Measurements from ENCODE around the gene CALR.
"Not testable (repeated sequence)": the region's sequence is repeated elsewhere in the genome, so short reads cannot be mapped to it uniquely, and the experiment has no call there.

Gene CALR

GRCh38 chr19:12933287-12934072, 4.9 kb upstream of the CALR start, which contains the start of gene FARSA:
FARSA (minus strand) TSS chr19:12933711; CDS start chr19:12933696, 15 bp downstream.
- DNase-seq, result peak; percentile 88

- DNase-seq, result no peak
Observed at GRCh38 chr19:12935071-12935470, 3.3 kb upstream of the CALR start.

- no peak for DNase-seq
Observed at GRCh38 chr19:12936582-12936981, 1.8 kb upstream of the CALR start.

DNA sequence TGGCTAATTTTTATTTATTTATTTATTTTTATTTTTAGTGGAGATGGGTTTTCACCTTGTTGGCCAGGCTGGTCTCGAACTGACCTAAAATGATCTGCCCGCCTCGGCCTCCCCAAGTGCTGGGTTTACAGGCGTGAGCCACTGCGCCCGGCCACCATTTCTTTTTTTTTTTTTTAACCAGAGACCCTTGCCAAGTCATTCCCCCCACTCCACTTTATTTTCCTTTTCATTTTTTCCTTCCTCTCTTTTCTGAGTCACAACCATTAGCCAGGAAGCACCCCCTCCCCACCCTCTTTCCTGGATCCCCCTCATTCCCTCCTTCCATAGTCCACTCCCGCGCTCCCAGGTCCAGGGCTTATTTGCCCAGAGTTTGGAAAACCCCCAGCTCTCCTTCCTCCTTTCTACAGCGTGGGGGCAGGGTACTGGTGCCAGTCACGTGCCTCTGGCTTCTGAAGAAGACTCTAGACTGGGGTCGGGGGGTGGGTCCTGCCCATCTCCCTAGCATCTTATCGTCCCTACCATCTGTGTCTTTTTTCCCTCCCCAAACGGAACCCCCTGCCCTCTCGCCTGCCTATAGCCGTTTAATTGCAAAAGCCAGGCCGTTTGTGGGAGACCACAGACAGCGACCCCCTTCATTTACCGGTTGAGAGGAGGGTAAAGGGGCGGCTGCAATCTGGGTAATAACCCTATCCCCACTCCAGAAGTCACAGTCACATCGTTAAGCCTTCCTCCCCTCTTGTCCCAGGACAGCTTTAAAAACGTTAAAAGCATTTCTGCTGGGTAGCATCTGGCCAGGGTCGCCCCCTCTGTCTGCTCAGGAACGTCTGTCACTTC, 1.1 kb upstream of the CALR start:
- DNase-seq, result no peak

DNA sequence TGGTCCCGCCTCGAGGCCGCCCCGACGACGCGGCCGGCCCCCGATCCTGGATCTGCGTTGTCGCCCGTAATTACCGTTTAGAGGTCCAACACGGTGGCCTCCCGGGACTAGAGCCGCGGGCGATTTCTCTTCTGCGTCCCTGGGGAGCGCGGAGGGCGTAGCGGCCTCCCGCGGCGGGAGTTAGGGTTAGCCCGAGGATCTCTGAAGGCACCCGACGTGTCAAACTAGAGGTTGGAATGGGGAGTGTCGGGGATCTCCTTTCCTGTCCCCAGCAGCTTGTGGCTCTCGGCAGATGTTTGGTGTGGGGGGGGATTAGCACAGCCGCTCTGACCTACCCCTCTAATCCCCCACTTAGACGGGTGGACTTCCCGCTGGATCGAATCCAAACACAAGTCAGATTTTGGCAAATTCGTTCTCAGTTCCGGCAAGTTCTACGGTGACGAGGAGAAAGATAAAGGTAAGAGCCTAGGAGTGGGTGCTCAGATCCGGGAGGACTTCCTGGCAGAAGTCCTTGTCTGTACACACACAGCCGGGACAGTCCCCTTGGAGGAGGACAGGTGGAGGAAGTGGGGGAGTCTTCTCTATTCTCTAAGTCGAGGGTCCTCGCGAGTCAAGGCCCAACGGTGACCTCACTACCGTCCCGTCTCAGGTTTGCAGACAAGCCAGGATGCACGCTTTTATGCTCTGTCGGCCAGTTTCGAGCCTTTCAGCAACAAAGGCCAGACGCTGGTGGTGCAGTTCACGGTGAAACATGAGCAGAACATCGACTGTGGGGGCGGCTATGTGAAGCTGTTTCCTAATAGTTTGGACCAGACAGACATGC, 581 bp downstream of the CALR start:
- no peak for DNase-seq

DNA sequence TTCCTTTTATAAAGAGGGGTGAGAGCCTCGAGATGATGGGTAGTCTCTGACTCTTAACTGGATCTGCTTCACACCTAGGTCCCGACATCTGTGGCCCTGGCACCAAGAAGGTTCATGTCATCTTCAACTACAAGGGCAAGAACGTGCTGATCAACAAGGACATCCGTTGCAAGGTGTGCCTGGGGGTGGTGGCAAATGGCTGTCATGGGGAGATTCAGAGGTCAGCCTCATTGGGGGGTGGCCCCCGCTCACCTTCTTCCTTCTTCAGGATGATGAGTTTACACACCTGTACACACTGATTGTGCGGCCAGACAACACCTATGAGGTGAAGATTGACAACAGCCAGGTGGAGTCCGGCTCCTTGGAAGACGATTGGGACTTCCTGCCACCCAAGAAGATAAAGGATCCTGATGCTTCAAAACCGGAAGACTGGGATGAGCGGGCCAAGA, 1.6 kb downstream of the CALR start:
- DNase-seq, result no peak

DNA sequence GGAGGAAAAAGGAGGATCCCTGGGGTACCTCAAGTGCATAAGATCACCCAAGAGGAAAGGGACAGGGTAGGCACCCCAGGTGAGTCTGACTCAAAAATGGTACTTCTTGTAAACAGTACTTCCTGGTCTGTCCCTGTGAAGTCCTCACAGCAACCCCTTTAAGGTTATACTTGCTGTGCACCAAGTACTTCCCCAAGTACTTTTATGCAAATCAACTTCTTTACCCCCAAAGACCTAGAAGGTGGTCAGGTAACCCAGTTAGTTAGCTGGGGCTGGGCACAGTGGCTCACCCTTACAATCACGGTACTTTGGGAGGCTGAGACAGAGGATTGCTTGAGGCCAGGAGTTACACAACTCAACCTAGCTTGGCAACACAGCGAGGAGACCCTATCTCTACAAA, 2.5 kb downstream of the CALR start:
- no peak for DNase-seq

DNA sequence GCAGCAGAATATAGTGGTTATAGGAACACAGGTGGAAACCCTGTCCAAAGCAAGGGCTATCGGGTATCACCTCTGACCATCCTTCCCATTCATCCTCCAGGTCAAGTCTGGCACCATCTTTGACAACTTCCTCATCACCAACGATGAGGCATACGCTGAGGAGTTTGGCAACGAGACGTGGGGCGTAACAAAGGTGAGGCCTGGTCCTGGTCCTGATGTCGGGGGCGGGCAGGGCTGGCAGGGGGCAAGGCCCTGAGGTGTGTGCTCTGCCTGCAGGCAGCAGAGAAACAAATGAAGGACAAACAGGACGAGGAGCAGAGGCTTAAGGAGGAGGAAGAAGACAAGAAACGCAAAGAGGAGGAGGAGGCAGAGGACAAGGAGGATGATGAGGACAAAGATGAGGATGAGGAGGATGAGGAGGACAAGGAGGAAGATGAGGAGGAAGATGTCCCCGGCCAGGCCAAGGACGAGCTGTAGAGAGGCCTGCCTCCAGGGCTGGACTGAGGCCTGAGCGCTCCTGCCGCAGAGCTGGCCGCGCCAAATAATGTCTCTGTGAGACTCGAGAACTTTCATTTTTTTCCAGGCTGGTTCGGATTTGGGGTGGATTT, 5.1 kb downstream of the CALR start:
- DNase-seq, result no peak

- no peak for DNase-seq
Observed at GRCh38 chr19:12944104-12944674, 5.8 kb downstream of the CALR start.

- peak; percentile 99 for DNase-seq
Observed at GRCh38 chr19:12945479-12946091, 7.2 kb downstream of the CALR start, which contains the start of gene RAD23A. RAD23A (plus strand) TSS chr19:12945862; CDS start chr19:12945949, 87 bp downstream.

GRCh38 chr19:12946092-12946721, 7.8 kb downstream of the CALR start:
- DNase-seq, result peak; percentile 80

GRCh38 chr19:12946731-12947496, 8.5 kb downstream of the CALR start:
- DNase-seq, result no peak

GRCh38 chr19:12947702-12948611, 9.5 kb downstream of the CALR start:
- no peak for DNase-seq

DNA sequence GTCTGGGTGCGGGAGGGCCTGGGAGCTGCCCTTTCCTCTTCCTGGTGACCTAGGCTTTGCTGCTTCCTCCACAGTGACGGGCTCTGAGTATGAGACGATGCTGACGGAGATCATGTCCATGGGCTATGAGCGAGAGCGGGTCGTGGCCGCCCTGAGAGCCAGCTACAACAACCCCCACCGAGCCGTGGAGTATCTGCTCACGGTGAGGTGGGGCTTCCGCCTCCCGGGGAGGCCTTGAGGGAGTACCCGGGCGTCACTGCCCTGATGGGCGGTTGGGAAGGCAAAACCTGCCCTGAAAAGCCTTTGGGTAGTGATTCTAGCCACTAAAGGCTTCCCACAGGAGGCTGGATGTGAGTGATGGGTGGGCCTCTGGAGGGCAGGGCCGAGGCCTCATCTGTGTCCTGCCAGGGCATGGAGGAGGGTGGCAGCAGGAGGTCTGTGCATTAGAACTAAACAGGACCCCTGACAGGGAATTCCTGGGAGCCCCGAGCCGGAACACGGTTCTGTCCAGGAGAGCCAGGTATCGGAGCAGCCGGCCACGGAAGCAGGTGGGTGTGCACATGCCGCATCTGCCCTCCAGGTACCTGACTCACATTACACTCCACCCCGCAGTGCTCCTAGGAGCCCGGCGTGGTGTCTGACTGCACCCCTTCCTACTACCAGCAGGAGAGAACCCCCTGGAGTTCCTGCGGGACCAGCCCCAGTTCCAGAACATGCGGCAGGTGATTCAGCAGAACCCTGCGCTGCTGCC, 10.4 kb downstream of the CALR start:
- no peak for DNase-seq

DNA sequence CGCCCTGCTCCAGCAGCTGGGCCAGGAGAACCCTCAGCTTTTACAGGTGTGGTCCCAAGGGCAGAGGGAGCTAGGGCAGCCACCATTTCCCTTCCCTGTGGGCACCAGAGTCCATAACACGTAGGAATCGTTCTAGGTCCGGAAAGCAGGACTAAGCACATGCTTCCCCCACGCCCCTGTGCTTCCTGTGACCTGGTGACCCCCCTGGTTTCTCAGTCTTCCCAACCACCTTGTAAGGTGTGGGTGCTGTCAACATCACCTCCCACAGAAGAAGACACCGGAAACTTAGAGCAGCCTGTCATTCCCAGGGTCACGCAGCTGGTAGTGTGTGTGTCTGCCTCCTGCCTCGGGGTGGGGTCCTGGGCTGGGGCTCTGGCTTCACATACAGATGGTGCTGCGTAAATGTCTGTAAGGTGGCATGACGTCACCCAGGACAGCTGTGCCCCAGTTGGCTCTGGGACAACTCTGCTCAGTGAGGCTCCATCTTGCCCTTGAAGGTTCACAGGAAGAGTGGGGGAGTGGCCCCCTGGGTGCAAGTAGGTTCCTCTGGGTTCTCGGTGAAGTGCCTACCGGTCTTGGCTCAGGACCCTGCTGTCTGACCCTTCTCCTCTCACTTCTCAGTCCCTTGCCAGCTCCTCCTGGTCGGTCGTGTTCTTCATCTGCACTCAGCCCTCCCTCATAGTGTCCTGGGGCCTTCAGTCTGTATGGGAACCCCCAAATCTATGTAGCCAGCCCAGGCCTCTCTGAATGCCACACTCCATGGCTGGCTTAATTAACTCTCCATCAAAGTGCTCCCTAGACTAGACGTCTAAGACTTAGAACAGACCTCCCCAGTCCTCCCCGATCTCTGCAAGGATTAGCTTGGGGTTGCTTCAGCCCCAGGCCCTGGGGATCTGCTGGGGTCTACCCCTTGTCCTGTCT, 11.2 kb downstream of the CALR start:
- DNase-seq, result no peak

- DNase-seq, result not testable (repeated sequence)
Observed at GRCh38 chr19:12952050-12952449, 13.6 kb downstream of the CALR start.

Data from fibroblast of skin of abdomen (primary cell).